HG03442 (cell line): ENCODE data around the gene KLF13.

Source experiments
- ATAC-seq: cut with Tn5 transposase; IDR thresholded peaks from one replicate; pipeline ENCODE4 v1.9.1; 2021; ENCODE audit warnings: mild to moderate bottlenecking, moderate library complexity; ENCODE audit not compliant: unreplicated experiment

Gene KLF13

GRCh38 chr15:31298707-31299172 is 27.9 kb upstream of the KLF13 start:
- no peak for ATAC-seq

- no peak for ATAC-seq
These were observed 26.4 kb upstream of the KLF13 start for GRCh38 chr15:31300208-31300661.

GRCh38 chr15:31300981-31301672 is 25.5 kb upstream of the KLF13 start:
- no peak for ATAC-seq

- no peak for ATAC-seq
These were observed 25.0 kb upstream of the KLF13 start for GRCh38 chr15:31301673-31301990.

GRCh38 chr15:31302029-31302657 is 24.5 kb upstream of the KLF13 start:
- no peak for ATAC-seq

- ATAC-seq: no peak
These were observed 23.6 kb upstream of the KLF13 start for GRCh38 chr15:31302778-31303725.

- ATAC-seq: no peak
These were observed 22.6 kb upstream of the KLF13 start for GRCh38 chr15:31303726-31304648.

GRCh38 chr15:31304751-31305365 is 21.8 kb upstream of the KLF13 start:
- ATAC-seq: no peak

- no peak for ATAC-seq
These were observed 21.3 kb upstream of the KLF13 start for GRCh38 chr15:31305375-31305774.

- no peak for ATAC-seq
These were observed 20.7 kb upstream of the KLF13 start for GRCh38 chr15:31305796-31306425.

GRCh38 chr15:31306426-31307269 is 20.0 kb upstream of the KLF13 start:
- ATAC-seq: no peak

- no peak for ATAC-seq
These were observed 19.1 kb upstream of the KLF13 start for GRCh38 chr15:31307270-31308184.

GRCh38 chr15:31308185-31308639 is 18.4 kb upstream of the KLF13 start:
- ATAC-seq: no peak

GRCh38 chr15:31309893-31310606 is 16.6 kb upstream of the KLF13 start:
- ATAC-seq: no peak

GRCh38 chr15:31311735-31312619 is 14.7 kb upstream of the KLF13 start:
- ATAC-seq: no peak

GRCh38 chr15:31313223-31313622 is 13.4 kb upstream of the KLF13 start:
- no peak for ATAC-seq
